Measurements from ENCODE around the gene SLC41A1.

DNA sequence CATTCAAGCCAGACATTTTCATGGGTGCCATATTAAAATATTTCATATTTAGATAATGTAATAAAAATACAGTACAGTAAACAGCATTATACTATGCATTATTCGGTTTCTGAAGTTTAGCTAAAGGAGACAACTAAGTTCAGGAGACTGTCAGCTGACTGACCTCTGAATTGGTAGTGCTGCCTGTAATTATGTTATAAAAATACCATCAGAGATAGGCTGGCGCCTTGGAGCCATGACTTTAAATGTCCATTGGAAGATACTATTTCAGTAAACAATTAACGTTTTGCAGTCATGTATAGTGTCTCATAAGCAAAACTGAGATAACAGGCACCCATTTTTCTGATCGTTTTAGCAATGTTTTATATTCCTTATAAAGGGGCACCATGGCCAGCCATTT lies 26.4 kb downstream of the SLC41A1 start:
- TF ChIP-seq CTCF (IDR thresholded peaks at IDR 0.05) (no peak), POLR2A (IDR thresholded peaks at IDR 0.05) (no peak), POLR2AphosphoS5 (IDR thresholded peaks at IDR 0.05) (no peak)

Measured in breast epithelium (tissue), 3 donors.